HG03060 (cell line): ENCODE results near the gene ZBED4.
A peak's percentile ranks its signal among the peaks of the same experiment; 100 is the strongest.

ENCODE experiments used
- ATAC-seq: cut with Tn5 transposase; IDR thresholded peaks from one replicate; pipeline ENCODE4 v1.9.1; 2021; ENCODE audit warnings: low read depth, moderate number of reproducible peaks; ENCODE audit not compliant: unreplicated experiment

The ZBED4 gene

DNA sequence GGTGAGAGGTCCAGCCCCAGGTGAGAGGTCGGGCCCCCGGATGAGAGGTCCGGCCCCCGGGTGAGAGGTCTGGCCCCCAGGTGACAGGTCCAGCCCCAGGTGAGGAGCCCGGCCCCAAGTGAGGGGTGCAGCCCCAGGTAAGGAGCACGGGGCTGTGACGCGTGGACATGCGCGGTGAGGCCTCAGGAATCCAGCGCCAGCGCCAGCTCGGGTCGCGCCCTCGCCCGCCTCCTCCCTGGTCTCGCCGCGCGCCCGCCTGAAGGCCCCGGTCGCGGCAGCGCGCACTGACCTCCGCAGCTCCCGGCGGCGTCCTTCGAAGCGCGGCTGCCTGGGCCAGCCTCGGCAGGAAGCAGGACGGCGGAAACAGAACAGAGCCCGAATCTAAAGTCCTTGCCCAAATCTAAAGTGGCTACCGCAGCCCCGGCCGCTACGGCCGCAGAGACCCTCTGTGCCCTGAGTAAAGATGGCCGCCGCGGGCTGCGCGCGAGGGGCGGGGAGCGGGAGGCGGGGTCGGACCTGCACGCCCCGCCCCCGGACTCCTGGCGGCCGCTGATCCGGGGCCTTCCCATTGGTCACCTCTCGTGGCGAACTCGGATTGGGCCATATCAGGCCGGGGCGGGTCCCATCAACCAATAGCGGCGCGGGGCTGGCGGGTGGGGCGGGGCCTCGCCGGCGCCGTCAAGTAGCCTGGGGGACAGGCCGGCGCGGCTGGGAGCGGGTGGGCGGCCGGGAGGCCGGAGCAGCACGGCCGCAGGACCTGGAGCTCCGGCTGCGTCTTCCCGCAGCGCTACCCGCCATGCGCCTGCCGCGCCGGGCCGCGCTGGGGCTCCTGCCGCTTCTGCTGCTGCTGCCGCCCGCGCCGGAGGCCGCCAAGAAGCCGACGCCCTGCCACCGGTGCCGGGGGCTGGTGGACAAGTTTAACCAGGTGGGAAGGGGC, 64.6 kb downstream of the ZBED4 start, which contains the start of the genes ALG12 and CRELD2:
ALG12 (minus strand) TSS at position 465 of the 937 bp plus-strand sequence. CDS start 4,673 bp downstream, outside the sequence.
CRELD2 (plus strand) TSS at position 661 of the 937 bp plus-strand sequence; CDS start at position 797, 136 bp downstream.
- ATAC-seq: peak; percentile 51

DNA sequence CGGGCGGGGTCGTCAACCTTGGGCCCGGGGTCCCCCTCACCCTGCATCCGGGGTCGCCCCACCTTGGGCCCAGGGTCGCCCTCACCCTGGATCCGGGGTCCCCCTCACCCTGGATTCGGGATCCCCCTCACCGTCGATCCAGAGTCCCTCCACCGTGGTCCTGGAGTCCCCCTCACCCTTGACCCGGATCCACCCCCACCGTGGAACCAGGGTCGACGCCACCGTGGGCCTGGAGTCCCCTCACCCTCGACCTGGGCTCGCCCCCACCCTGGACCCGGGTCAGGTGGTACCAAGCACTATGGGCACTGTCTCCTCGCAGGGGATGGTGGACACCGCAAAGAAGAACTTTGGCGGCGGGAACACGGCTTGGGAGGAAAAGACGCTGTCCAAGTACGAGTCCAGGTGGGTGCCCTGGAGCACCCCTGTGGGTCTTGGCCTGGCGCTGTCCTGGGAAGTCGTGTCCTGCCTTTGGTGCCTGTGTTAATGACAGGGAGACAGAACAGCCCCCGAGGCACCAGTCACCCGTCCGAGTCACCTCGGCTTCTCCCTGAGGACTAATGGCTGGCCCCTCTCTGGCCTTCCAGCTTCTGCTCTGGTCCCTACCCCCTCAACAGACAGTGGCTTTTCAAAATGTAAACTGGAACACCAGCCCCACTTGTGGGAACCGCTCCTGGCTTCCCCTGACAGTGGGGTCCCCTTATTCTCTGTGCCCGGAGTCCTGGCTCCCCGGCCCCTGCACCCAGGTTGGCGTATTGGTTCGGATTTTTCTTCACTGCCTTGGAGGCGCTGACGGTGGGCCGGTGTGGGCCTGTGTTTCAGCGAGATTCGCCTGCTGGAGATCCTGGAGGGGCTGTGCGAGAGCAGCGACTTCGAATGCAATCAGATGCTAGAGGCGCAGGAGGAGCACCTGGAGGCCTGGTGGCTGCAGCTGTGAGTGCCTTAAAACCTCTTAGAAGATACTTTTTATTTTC, 65.6 kb downstream of the ZBED4 start:
- ATAC-seq: no peak

DNA sequence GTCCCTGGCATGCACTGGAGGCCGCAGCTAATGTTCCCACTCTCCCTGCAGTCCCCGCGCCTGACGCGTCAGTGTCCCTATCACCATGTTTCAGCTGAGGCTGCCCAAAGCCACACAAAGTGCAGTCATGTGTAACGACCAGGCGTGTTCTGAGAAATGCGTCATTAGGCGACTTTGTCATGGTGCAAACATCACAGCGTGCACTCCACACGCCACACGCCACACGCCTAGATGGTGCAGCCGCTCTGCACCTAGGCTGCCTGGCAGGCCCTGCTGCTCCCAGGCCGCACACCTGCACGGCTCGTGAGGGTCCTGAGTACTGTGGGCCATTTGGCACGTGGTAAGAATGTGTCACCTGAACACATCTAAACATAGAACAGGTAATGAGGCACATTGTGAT, 67.2 kb downstream of the ZBED4 start:
- ATAC-seq: no peak

DNA sequence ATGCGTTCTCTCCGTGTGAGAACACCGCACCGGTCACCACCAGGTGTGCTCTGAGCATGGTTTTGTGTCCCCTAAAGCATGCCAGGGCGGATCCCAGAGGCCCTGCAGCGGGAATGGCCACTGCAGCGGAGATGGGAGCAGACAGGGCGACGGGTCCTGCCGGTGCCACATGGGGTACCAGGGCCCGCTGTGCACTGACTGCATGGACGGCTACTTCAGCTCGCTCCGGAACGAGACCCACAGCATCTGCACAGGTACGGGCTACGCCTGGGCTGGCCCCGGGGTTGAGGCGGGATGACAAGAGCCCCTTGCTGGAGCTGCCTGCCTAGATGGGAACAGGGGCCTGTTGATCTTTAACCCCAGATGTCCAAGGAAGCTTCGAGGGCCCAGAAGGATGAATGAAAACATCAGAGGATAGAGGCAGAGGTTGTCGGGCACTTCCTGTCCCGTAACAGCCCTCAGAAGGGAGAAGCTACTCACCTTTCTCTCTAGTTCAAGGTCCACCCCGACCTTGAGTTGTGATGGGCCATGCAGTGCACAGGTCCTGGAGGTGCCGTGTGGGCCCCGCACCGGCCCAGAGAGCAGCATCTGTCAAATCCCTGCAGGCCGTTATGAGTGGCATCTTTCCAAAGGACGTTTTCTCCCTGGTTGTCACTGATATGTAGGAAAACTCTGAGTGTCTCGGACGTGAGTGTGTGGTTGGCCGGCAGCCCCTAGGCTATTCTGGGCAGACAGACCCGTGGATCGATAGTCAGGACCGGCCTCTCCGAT, 68.0 kb downstream of the ZBED4 start:
- ATAC-seq: no peak

DNA sequence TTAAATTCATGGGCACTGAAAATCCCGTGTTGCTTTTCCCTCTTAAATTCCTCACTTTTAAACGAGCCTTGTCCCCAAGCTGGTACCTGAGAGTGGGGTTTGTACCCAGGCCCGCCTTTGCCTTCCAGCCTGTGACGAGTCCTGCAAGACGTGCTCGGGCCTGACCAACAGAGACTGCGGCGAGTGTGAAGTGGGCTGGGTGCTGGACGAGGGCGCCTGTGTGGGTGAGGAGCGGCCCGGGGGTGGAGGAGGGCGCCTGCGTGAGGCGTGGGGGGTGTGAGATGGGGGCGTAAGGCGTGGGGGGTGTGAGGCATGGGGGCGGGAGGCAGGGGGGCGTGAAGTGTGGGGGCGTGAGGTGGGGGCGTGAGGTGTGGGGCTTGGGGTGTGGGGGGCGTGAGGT, 68.8 kb downstream of the ZBED4 start:
- no peak for ATAC-seq

DNA sequence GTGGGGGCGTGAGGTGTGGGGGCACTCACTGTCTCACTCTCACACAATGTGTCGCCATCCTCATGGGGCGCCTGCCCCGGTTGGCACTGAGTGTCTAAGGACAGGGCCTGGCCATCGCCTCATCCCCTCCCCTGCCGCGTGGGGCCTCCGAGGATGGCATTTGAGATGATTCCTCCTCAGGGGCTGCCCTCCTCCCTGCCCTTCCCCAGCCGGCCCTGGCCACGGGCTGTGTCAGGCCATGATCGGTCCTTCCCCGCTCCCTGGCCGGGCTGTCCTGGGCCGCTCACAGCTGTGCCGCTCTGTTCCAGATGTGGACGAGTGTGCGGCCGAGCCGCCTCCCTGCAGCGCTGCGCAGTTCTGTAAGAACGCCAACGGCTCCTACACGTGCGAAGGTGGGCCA, 69.3 kb downstream of the ZBED4 start:
- no peak for ATAC-seq

DNA sequence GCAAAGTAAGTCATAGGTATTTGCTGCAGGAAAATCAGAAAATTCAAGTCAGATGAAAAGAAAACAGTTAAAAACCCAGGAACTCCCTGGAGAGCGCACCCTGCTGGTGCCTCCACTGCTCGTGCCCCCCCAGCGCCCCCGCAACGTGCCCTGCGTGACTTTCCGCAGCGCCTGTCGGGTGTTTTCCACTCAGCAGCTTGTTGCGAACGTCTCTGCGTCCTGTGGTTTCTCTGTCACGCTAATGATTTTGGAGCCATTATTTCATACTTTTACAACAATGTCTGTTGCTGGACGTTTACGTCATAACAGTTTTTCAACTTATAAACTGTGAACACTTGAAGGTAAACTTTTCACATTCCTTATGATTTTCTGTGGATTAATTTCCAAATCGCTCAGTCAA, 69.8 kb downstream of the ZBED4 start:
- no peak for ATAC-seq

DNA sequence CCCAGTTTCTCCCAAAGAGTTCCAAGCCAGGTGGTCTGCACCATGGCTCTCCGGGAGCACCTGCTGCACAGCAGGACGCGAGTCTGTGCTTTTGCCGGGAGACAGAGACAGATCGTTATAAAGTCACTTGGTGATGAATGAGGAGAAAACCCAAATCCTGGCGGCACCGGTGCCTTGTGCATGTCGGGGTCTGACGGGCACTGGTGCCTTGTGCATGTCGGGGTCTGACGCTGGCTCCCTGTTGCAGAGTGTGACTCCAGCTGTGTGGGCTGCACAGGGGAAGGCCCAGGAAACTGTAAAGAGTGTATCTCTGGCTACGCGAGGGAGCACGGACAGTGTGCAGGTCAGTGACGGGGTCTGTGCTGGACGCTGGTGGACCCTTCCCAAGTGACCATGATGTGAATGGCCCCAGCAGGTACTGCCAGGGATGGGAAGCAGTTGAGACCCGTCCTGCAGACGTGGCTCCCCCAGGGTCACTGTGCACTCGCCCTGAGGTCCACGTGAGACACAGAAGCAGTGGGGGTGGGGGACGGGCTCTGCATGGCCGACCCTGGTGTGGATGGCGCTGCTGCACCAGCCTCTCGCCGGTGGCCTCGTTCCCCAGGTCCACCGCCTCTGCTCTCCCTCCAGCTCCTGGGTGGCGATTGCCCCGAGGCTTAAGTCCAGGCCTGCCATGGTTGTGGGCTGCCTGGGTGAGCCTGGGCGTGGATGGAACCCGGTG, 70.6 kb downstream of the ZBED4 start:
- ATAC-seq: no peak

DNA sequence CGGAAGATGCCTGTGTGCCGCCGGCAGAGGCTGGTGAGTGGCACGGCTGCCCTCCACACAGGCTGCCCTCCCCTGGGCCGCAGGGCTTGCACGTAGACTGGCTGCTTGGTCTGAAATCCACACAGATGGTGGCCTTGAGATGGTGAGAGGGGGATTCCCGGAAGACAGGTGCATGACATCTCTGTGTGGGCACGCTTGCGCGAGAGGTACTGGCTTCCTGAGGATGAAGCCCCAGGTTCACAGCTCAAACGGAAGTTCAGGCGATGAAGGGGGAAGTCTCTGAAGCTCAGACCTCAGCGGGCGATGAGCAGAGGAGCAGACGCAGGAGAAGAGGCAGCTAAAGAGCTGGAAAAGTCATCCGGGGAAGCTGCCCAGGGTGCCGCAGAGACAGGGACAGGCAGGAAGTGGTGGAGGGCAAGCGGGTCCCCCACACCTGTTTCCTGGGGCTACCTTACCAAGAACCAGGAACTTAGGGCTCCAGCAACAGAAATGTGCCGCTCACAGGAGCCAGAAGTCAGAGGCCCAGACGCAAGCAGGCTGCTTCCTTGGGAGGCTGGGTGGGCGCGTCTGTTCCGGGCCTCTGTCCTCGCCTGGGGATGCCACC, 72.0 kb downstream of the ZBED4 start:
- ATAC-seq: peak; percentile 47

DNA sequence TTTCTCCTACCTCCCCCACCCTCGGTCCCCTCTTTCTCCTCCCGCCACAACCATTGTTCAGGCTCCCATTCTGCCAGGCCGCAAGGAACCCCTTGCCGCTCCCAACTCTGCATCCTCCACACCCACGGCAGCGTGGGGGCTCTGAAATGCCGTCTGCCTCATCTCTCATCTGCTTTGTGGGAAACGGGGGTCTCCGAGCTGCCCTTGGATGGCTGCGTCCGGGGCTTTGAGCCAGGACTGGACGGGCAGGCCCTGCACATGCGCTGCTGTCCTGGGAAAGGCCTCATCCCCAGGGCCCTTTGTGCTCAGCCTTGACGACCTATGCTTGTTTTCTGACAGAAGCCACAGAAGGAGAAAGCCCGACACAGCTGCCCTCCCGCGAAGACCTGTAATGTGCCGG, 73.3 kb downstream of the ZBED4 start:
- ATAC-seq: no peak

DNA sequence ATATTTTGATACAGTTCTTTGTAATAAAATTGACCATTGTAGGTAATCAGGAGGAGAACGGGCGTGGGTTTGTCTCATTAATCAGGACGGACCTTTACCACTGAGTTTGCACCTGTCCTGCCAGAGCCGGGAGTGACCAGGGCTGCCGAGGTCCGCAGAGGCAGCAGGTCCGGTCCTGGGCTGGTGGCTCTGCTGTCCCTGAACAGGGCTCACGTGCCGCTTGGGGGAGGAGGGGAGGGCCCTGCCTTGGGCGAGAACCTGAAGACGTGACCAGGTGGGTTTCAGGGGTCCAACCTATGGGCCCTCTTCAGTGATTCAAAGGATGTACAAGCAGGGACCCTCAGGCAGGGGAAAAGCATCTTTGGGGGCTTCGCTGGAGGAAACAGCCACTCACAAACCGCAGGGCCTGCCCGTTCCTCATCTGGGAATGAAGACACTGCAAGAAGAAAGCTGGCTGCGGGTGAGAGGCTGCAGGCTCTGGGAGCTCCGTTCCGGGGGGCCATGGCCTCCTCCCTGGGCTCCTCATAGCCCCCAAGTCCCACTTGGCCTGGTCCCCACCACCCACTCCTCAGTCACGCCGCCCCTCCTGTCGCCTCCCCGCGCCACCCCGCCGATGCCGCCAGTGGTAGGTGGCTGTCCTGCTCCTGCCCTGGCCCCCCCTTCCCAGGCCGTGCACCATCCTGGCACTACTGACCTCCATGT, 74.0 kb downstream of the ZBED4 start:
- ATAC-seq: no peak

DNA sequence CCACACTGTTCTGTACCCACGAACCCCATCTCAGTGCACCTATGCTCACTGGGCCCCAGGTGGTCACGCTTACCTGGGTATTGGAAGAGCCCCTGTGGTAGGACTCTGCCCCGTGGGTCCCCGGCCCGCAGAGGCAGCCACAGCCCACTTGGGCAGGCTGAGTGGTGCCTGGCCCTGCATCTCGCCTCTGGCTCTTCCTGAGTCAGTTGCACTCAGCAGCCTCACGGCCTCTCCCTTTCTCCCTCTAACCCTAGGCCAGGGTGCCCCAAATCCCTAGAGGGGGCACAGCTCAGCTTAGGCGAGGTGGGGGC, 74.5 kb downstream of the ZBED4 start:
- ATAC-seq: no peak

DNA sequence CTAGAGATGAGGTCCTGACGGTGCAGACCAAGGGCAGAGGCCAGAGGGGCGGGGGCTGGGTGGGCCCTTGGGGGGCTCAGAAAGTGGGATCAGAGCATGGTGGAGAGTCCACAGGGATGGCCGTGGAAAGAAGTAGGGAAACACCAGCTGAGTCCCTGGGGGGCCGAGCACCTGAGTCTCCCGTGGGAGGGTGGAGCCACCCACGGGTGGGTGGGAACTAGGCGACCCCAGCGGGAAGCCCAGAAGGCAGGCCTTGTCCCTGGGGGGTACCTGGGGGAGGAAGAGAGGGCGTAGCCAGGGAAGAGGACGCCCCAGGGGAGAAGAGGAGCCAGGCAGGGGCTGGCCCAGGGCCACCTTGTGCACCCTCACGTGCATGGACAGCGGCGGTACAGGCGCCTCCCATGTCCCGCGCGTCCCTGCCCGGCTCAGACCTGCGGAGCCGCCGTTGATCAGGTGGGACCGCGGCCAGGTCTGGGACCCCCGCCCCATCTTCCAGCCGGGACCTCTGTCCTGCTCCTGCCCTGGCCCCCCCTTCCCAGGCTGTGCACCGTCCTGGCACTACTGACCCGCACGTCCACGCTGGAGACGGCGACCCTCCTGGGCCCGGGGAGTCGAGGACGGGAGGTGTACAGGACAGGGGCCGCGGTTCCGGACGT, 75.0 kb downstream of the ZBED4 start:
- no peak for ATAC-seq

DNA sequence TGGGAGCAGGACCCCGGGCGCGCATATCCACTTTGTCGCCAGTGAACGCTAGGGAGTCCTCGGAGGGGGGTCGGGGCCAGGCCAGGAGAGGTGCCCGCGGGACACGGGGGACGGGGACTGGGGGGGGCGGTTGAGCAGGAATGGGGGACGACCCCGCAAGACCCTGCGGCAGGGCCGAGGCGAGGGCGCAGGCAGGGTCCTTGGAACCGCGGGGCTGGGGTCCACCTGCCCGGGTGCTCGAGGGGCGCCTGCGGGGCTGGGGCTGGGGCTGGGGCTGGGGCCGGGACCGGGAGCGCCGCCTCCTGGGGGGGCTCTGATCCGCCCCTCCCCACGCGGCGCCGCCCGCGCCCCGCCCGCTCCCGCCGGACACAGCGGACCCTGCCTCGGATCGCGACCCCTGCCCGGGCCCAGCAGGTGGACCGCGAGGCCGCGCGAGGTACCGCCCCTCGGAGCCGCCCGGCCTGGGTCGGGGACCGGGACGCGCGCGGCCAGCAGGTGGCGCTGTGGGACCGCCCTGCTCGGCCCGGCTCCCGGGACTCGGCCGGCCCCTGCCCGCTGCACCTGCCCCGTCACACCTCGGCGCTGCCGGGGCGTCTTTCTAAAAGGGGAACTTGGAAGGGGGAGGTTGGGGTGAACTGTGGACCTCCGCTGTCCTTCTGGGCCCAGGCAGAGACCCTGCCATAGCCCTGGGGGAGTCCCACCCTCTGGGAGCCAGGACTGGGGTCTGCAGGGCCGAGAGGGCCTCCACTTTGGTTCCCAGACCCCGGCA, 75.8 kb downstream of the ZBED4 start:
- no peak for ATAC-seq

DNA sequence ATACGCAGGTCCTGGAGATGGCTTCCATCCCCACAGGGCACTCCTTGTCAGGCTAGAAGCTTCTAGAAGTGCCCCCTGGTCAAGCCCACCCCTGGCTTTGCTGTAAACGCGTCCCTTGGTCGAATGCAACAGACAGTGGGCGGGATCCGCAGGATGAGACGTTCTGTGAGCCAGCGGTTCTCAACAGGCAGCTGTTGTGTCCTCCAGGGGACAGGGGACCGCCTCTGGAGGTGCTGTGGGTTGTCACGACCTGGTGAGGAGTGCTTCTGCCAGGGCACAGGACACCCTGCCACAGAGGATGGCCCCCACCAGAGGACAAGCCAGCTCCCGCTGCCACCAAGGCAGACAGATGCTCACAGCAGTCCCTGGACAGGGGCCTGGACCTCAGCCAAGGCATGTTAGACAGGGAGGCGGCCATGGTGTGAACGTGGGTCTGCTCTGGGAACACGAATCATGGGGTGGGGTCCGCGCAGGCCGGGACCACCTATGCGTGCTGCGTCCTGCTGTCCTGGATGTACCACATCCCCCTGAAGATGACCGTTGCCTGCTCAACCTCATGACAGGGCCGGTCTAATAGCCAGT, 76.4 kb downstream of the ZBED4 start:
- no peak for ATAC-seq

DNA sequence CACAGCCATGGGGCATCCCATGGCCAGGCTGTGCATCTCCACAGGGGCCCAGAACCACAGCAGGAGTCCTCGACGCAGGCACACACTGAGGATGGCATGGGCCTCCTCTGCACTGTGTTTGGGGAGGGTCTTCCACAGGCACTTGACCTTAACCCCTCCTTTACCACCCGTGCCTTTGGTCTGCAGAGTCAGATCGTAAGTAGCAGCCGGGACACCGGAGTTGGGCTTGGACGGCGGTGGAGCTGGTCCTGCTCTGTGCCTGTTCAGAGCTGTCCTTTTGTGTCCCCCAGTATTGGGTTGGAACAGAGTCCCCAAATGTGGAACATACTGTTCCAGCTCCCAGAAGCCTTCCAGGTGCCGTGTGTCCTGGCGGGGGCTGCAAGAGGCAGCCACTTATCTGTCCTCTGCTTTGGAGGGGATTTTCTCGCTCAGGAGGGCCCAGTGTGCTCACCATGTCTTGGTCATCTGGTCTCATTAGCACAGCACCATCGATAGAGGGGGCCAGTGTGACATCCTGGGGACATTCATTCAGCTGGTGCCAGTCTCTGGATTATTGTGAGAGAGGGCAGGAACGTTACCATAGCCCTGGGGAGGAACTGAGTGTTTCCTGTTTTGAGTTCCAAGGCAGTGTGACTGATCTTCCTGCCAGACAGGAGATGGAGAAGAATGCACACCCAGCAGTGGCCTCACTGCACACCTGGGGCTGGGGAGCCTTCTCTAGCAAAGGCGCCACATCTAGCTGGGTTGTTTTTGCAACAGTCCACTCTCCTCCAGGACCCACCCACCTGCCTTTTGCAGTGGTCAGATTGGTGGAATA, 77.2 kb downstream of the ZBED4 start:
- ATAC-seq: peak; percentile 39
